Left ventricle myocardium inferior (tissue), 1 donor: ENCODE results near the gene JAGN1. TPM values are rescaled to one million over a fixed set of nuclear protein-coding genes. Genes with fewer than 3 reads are reported as not detected.

ENCODE experiments used
- DNase-seq: peaks from one replicate; pipeline ENCODE4 v3.0.0-alpha.2; 2020
- H3K27ac ChIP-seq: fragments of 200-600 bp; replicated peaks from 2 replicates; pipeline ENCODE4 v1.8.0; 2021
- H3K27me3 ChIP-seq: fragments of 200-600 bp; 2 replicates; pipeline ENCODE4 v1.8.0; 2021; ENCODE audit warnings: low read depth
- H3K36me3 ChIP-seq: fragments of 200-600 bp; 2 replicates; pipeline ENCODE4 v1.8.0; 2021
- H3K4me1 ChIP-seq: fragments of 200-600 bp; 2 replicates; pipeline ENCODE4 v1.8.0; 2021
- H3K4me3 ChIP-seq: fragments of 200-600 bp; 2 replicates; pipeline ENCODE4 v1.8.0; 2021; ENCODE audit warnings: mild to moderate bottlenecking, moderate library complexity
- H3K9me3 ChIP-seq: fragments of 200-600 bp; replicated peaks from 2 replicates; pipeline ENCODE4 v1.8.0; 2021
- CTCF ChIP-seq: fragments of 200-600 bp; IDR thresholded peaks from 2 replicates; pipeline ENCODE4 v1.8.0; 2021; ENCODE audit warnings: antibody characterized with exemption, mild to moderate bottlenecking, borderline replicate concordance
- intact Hi-C: fragments of 100-400 bp; cut with micrococcal nuclease; formaldehyde crosslinking; loops from one replicate; pipeline ENCODE4 v1.11.0; 2022
- total RNA-seq: library from RNA; stranded (reverse); fragmentation: NEBNext Ultra II Directional; extraction: Animal tissue kit (Norgen Biotek cat#: 25700); gene quantifications from one replicate; pipeline ENCODE4 v1.2.1, GENCODE V29; 2021
- donor health status: DM: no; HTN: yes; CAD: no; lungs with severe emphysema.

JAGN1 gene
- total RNA-seq, 1 donor from 2014 or later, result 17.5 TPM

DNA sequence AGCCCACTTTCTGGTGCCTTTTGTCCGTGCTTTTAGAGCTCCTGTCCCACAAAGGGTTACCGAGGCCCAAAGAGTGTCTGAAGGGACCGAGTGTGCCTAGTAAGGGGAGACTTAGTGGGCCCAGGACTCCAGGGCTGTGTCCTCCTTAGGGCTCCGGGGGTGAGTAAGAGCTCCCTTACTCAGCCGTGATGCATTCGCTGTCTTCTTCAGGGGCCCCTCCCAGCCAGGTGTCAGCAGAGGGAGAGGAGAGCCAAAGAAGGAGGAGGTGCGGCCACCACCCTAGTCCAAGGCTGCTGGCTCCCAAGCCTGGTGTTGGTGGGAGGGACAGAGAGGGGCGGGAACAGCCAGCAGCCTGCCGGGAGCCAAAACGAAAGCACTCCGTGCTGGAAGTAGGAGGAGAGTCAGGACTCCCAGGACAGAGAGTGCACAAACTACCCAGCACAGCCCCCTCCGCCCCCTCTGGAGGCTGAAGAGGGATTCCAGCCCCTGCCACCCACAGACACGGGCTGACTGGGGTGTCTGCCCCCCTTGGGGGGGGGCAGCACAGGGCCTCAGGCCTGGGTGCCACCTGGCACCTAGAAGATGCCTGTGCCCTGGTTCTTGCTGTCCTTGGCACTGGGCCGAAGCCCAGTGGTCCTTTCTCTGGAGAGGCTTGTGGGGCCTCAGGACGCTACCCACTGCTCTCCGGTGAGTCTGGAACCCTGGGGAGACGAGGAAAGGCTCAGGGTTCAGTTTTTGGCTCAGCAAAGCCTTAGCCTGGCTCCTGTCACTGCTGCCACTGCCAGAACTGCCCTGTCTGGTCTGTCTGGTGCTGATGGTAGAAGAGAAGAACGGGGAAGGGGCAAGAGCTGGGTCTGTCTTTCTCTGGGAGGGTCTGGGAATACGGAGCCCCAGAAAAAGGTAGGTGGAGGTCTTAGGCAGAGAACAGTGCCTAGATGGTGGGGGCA, 26.6 kb downstream of the JAGN1 start, which contains the start of gene IL17RC:
Gene IL17RC, plus strand, starts transcription at position 365 of the 947 bp plus-strand sequence. Its CDS starts 218 bp downstream, at position 583.
- peak; percentile 87 for DNase-seq
- no peak for TF ChIP-seq CTCF
- H3K4me3 ChIP-seq, result peak within 1 kb of the TSS; percentile 74
- no peaks in the 10 kb centered on the region for H3K27me3 ChIP-seq
- peaks cover 47% of the 10 kb centered on the region for H3K4me1 ChIP-seq
- H3K9me3 ChIP-seq, result no peaks in the 10 kb centered on the region
- peaks cover 22% of the 10 kb centered on the region for H3K36me3 ChIP-seq
- peak within 1 kb of the TSS; percentile 96 for H3K27ac ChIP-seq
- intact Hi-C loops, result no loop called here

GRCh38 chr3:9917820-9918219, 27.4 kb downstream of the JAGN1 start:
- Histone ChIP-seq H3K36me3 (peaks cover 23% of the 10 kb centered on the region), H3K27me3 (no peaks in the 10 kb centered on the region), H3K27ac (peak overlapping the region; percentile 96), H3K4me3 (peak overlapping the region; percentile 74), H3K9me3 (no peaks in the 10 kb centered on the region), H3K4me1 (peaks cover 47% of the 10 kb centered on the region)
- no peak for TF ChIP-seq CTCF
- DNase-seq, result no peak
- intact Hi-C loops, result no loop called here

DNA sequence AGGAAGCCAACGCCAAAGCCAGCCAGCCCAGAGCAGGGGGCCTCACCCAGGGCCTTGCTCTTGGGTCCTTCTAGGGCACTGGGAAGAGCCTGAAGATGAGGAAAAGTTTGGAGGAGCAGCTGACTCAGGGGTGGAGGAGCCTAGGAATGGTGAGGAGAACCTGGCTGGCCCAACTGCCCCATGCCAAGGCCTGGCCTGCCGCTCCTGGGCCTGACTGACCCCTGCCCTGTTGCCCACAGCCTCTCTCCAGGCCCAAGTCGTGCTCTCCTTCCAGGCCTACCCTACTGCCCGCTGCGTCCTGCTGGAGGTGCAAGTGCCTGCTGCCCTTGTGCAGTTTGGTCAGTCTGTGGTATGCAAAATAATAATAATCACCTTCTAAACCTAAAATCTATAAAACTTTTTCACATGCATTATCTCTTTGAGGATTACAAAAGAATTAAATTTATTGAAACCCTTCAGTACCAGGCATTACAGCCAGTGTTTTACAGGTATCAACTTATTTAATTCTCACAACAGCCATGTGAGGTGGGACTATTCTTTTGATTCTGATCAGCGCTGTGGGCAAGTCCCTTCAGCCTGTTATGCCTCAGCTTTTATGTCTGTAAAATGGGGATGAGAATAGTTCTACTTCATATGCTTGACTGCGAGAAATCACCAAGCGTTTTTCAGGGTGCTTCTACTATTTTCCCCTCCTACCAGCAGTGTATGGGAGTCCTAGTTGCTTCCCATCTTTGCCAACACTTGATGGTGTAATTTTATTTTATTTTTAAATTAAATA, 28.0 kb downstream of the JAGN1 start:
- Histone ChIP-seq H3K27me3 (no peaks in the 10 kb centered on the region), H3K36me3 (peaks cover 24% of the 10 kb centered on the region), H3K4me1 (peaks cover 47% of the 10 kb centered on the region), H3K9me3 (no peaks in the 10 kb centered on the region), H3K27ac (no peak overlapping the region), H3K4me3 (peak overlapping the region; percentile 74)
- DNase-seq, result no peak
- TF ChIP-seq CTCF, result no peak
- intact Hi-C loops, result no loop called here

DNA sequence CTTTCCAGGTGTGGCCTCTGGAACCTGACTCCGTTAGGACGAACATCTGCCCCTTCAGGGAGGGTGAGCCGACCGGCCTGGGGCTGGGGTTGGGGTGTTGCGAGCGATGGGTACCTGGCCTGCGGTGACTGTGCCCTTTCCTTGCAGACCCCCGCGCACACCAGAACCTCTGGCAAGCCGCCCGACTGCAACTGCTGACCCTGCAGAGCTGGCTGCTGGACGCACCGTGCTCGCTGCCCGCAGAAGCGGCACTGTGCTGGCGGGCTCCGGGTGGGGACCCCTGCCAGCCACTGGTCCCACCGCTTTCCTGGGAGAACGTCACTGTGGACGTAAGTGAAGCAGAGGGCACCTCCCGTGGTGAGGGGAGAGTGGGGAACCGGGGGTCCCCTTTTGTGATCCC, 37.7 kb downstream of the JAGN1 start:
- Histone ChIP-seq H3K27me3 (no peaks in the 10 kb centered on the region), H3K9me3 (no peaks in the 10 kb centered on the region), H3K27ac (no peak overlapping the region), H3K4me3 (no peak overlapping the region), H3K36me3 (peaks cover 58% of the 10 kb centered on the region), H3K4me1 (peaks cover 16% of the 10 kb centered on the region)
- intact Hi-C loops, result no loop called here
- TF ChIP-seq CTCF, result no peak
- no peak for DNase-seq

- no peak for TF ChIP-seq CTCF
- DNase-seq, result no peak
- Histone ChIP-seq H3K9me3 (no peaks in the 10 kb centered on the region), H3K4me1 (peaks cover 40% of the 10 kb centered on the region), H3K27ac (no peak overlapping the region), H3K4me3 (no peak overlapping the region), H3K36me3 (peaks cover 34% of the 10 kb centered on the region), H3K27me3 (no peaks in the 10 kb centered on the region)
- intact Hi-C loops, result no loop called here
Observed at GRCh38 chr3:9930804-9931418, 40.5 kb downstream of the JAGN1 start.
